Adipocyte (in vitro differentiated cells): ENCODE results near the gene NCF4.
A peak's percentile ranks its signal among the peaks of the same experiment; 100 is the strongest.

ENCODE experiments used
- DNase-seq: peaks from one replicate; pipeline ENCODE4 v3.0.0-alpha.2; 2015; ENCODE audit warnings: low read depth
- H3K27me3 ChIP-seq: replicated peaks from 2 replicates; pipeline ENCODE4 v1.7.0; 2013; ENCODE audit warnings: mild to moderate bottlenecking, low read length, moderate library complexity; ENCODE audit not compliant: control insufficient read depth, insufficient read depth
- H3K36me3 ChIP-seq: 2 replicates; pipeline ENCODE4 v1.7.0; 2013; ENCODE audit warnings: low read length, mild to moderate bottlenecking, moderate library complexity; ENCODE audit not compliant: control insufficient read depth, insufficient read depth, severe bottlenecking
- H3K4me1 ChIP-seq: 2 replicates; pipeline ENCODE4 v1.7.0; 2013; ENCODE audit warnings: mild to moderate bottlenecking, low read length, moderate library complexity; ENCODE audit not compliant: control insufficient read depth, insufficient read depth
- H3K4me3 ChIP-seq: 2 replicates; pipeline ENCODE4 v1.7.0; 2013; ENCODE audit warnings: mild to moderate bottlenecking, low read length, moderate library complexity
- H3K9ac ChIP-seq: 2 replicates; pipeline ENCODE4 v1.7.0; 2013; ENCODE audit warnings: mild to moderate bottlenecking, low read length, moderate library complexity
- H3K9me3 ChIP-seq: 2 replicates; pipeline ENCODE4 v1.7.0; 2013; ENCODE audit warnings: mild to moderate bottlenecking, low read length, moderate library complexity; ENCODE audit not compliant: control insufficient read depth

The NCF4 gene

DNA sequence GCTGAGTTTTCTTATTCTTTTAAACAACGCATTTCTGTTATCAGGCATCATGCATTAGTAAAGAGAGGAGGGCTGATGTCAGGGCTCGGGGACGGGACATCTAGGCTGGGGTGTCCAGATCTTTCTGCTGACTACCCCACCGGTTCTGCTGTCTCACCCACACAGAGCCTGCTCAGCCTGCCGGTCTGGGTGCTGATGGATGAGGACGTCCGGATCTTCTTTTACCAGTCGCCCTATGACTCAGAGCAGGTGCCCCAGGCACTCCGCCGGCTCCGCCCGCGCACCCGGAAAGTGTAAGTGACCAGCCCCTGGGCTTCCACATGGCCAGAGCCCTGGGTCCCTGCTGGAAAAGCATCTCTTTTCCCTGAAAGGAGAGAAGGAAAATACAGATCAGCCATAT, 9.4 kb downstream of the NCF4 start:
- Histone ChIP-seq H3K27me3 (peaks cover 52% of the 10 kb centered on the region), H3K4me3 (no peak overlapping the region), H3K36me3 (no peaks in the 10 kb centered on the region), H3K9ac (no peak overlapping the region), H3K9me3 (no peaks in the 10 kb centered on the region), H3K4me1 (peaks cover 11% of the 10 kb centered on the region)
- no peak for DNase-seq

DNA sequence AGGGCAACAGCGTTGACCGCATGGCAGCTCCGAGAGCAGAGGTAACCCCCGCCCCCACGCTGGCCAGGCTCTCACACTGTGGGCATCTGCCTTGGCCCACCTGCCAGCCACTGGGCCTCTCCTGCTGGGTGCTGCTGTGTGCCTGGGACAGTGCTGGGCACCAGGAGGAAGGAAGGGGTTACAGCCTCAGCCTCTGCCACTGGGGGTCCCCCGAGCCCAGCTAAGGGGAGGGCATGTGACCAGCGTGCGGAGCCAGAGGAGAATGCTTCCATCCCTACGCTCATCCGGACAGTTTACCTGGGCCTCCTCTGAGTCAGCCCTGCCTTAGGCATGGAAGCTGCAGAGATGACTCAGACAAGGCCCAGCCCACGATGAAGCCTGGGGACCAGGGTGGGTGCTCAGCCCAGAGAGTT, 10.9 kb downstream of the NCF4 start:
- peaks cover 51% of the 10 kb centered on the region for H3K27me3 ChIP-seq
- DNase-seq = no peak
- no peaks in the 10 kb centered on the region for H3K9me3 ChIP-seq
- H3K4me3 ChIP-seq = no peak overlapping the region
- no peaks in the 10 kb centered on the region for H3K36me3 ChIP-seq
- H3K9ac ChIP-seq = no peak overlapping the region
- peaks cover 11% of the 10 kb centered on the region for H3K4me1 ChIP-seq

DNA sequence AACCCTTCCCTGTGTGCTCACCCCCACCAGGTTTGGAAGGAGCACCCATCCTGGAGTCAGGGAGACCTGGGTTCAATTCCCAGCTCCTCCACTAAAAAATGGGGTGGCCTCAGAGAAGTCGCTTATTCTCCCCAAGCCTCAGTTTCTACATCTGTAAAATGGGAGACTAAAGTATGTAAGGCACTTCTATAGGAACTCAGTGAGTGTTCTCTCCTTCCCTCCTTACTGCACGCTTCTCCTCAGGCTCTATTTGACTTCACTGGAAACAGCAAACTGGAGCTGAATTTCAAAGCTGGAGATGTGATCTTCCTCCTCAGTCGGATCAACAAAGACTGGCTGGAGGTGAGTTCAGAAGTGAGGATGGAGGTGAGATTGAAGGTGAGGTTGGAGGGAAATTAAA, 11.3 kb downstream of the NCF4 start:
- no peak for DNase-seq
- peaks cover 11% of the 10 kb centered on the region for H3K4me1 ChIP-seq
- no peak overlapping the region for H3K4me3 ChIP-seq
- H3K27me3 ChIP-seq = peaks cover 51% of the 10 kb centered on the region
- no peaks in the 10 kb centered on the region for H3K9me3 ChIP-seq
- no peak overlapping the region for H3K9ac ChIP-seq
- H3K36me3 ChIP-seq = no peaks in the 10 kb centered on the region

DNA sequence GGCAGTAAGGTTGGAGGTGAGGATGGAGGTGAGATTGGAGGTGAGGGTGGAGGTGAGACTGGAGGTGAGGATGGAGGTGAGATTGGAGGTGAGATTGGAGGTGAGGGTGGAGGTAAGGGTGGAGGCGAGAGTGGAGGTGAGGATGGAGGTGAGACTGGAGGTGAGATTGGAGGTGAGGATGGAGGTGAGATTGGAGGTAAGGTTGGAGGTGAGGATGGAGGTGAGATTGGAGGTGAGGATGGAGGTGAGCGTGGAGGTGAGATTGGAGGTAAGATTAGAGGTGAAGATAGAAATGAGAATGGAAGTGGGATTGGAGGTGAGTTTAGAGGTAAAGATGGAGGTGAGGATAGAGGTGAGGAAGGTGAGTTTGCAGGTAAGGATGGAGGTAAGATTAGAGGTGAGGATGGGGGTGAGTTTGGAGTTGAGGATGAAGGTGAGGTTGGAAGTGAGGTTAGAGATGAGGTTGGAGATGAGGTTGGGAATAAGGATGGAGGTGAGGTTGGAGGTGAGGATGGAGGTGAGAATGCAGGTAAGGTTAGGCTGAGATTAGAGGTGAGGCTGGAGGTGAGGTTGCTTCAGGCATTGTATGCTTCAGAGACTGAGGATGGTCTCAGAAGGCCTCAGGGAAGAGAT, 12.2 kb downstream of the NCF4 start:
- Histone ChIP-seq H3K9me3 (no peaks in the 10 kb centered on the region), H3K36me3 (no peaks in the 10 kb centered on the region), H3K4me1 (peaks cover 11% of the 10 kb centered on the region), H3K27me3 (peaks cover 51% of the 10 kb centered on the region), H3K9ac (no peak overlapping the region), H3K4me3 (no peak overlapping the region)
- DNase-seq = no peak

DNA sequence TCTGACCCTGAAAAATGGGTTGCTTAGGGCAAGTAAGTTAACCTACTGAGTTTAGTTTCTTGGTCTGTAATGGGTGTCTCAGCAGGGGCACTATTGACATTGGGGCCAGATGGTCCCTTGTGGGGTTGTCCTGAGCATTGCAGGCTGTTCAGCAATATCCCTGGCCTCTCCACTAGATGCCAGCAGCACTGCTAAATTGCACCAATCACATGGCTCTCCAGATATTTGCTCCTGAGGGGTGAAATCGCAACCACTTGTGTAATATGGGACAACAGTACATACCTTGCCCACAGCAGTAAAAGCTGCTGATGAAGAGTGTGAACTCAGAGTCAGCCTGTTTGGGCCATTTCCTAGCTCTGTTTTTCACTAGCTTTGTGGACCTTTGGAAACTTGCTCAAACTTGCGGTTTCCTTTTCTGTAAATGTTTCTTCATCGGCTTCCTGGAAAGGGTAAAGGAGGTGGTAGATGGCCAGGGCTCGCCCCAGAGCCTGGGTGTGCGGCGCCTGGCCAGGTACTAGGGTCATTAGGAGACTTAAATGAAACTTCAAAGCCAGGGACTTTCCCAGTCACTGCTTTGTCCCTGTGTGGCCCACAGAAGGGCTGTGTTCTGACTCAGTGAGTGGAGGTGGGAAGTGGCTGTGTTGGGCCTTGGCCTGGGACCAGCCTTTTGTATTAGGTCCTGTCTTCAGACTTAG, 13.0 kb downstream of the NCF4 start:
- Histone ChIP-seq H3K9me3 (no peaks in the 10 kb centered on the region), H3K4me3 (no peak overlapping the region), H3K4me1 (peaks cover 11% of the 10 kb centered on the region), H3K9ac (no peak overlapping the region), H3K36me3 (no peaks in the 10 kb centered on the region), H3K27me3 (peaks cover 55% of the 10 kb centered on the region)
- DNase-seq = peak; percentile 66

DNA sequence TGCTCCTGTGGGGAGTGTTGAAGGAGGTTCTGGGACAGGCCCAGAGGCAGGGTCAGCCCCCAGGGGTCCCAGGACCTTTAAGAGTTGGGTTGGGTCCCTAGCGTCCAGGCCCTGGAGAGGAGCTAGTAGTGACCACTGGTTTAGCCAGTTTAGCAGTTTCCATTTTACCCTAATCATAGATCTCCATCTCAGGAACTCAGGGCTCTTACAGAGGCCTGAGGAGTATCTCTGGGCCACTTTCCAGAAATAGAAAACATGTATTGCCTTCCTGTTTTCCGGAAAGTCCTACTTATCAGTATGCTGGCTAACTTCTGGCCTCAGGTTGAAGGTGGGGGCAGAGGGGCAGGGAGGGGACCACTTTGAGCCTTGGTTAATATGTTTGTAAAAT, 13.5 kb downstream of the NCF4 start:
- Histone ChIP-seq H3K36me3 (no peaks in the 10 kb centered on the region), H3K9me3 (no peaks in the 10 kb centered on the region), H3K4me1 (peaks cover 11% of the 10 kb centered on the region), H3K4me3 (no peak overlapping the region), H3K9ac (no peak overlapping the region), H3K27me3 (peaks cover 59% of the 10 kb centered on the region)
- no peak for DNase-seq

DNA sequence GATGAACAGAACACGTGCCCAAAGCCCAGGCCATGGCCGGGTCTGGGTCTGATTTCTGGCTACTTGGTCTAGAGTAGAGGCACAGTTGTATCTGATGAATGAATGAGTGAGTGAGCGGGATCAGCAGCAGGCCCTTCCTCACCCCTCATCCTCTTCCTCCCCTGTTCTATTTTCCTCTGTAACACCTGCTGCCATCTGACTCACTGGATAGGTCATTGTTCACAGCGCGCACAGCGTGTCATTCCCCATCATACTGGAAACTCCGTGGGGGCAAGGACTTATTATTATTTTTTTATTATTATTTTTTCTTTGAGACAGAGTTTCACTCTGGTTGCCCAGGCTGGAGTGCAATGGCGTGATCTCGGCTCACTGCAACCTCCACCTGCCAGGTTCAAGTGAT, 13.9 kb downstream of the NCF4 start:
- H3K4me3 ChIP-seq = no peak overlapping the region
- DNase-seq = no peak
- H3K4me1 ChIP-seq = peaks cover 11% of the 10 kb centered on the region
- H3K9me3 ChIP-seq = no peaks in the 10 kb centered on the region
- peaks cover 56% of the 10 kb centered on the region for H3K27me3 ChIP-seq
- no peak overlapping the region for H3K9ac ChIP-seq
- H3K36me3 ChIP-seq = no peaks in the 10 kb centered on the region

DNA sequence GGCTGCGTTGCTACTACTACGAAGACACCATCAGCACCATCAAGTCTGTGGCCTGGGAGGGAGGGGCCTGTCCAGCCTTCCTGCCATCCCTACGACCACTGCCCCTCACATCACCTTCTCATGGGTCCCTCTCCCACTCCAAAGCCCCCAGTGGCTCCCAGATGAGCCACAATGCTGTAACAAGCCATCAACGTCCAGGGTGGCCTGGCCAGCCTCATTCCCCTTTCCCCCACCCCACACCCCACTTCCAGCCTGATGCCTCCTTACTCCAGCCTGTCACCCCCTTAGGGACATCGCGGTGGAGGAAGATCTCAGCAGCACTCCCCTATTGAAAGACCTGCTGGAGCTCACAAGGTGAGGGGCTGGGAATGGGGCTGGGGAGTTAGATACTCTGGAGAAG, 14.9 kb downstream of the NCF4 start:
- Histone ChIP-seq H3K4me1 (peaks cover 11% of the 10 kb centered on the region), H3K4me3 (no peak overlapping the region), H3K36me3 (no peaks in the 10 kb centered on the region), H3K27me3 (peaks cover 48% of the 10 kb centered on the region), H3K9ac (no peak overlapping the region), H3K9me3 (peaks cover 2% of the 10 kb centered on the region)
- no peak for DNase-seq

DNA sequence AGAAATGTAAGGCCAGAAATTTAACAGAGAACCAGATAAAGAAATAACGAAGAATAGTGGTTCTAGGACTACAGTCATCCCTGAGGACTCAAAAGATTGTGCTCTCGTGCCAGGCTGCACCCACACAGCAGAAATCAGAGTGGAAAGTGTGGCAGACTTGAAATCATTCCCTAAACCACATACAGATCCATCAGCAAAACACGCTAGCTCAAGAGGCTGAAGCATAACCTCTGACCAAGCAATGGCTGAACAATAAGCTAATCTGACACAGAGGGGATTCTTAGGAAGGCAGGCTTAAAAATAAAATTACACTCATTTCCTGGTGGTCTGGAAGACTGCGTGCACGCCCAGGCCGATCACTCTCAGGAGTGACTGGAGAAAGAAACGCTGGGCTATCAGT, 19.0 kb downstream of the NCF4 start:
- H3K9me3 ChIP-seq = peaks cover 17% of the 10 kb centered on the region
- peaks cover 37% of the 10 kb centered on the region for H3K27me3 ChIP-seq
- H3K4me1 ChIP-seq = peaks cover 5% of the 10 kb centered on the region
- H3K36me3 ChIP-seq = no peaks in the 10 kb centered on the region
- peak; percentile 20 for DNase-seq
- no peak overlapping the region for H3K4me3 ChIP-seq
- H3K9ac ChIP-seq = no peak overlapping the region

DNA sequence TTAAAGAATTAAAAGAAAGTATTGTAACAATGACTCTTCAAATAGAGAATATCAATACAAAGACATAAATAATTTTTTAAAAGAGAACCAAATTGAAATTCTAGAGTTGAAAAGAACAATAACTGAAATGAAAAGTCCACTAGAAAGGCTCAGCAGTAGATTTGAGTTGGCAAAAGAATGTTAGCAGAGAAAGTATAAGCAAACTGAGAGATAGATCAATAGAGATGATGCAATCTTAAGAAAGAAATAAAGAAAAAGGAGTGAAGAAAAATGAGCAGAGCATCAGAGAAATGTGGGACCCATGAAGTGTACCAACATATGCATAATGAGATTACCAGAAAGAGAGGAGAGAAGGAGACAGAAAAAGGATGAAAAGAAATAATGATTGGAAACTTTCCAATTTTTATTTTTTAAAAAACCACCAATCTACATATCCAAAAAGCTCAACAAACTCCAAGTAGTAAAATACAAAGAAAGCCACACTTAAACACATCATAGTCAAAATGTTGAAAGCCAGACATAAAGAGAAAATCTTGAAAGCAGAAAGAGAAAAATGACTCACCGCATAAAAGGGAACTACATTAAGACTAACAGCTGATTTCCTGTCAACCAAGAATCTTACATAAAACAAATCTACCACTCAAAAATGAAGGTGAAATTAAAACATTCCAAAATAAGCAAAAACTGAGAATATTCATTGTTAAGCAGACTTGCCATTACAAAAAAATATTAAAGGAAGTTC, 20.9 kb downstream of the NCF4 start:
- no peak overlapping the region for H3K9ac ChIP-seq
- no peaks in the 10 kb centered on the region for H3K36me3 ChIP-seq
- no peak overlapping the region for H3K4me3 ChIP-seq
- peaks cover 5% of the 10 kb centered on the region for H3K4me1 ChIP-seq
- H3K9me3 ChIP-seq = peaks cover 17% of the 10 kb centered on the region
- no peak for DNase-seq
- H3K27me3 ChIP-seq = peaks cover 28% of the 10 kb centered on the region

DNA sequence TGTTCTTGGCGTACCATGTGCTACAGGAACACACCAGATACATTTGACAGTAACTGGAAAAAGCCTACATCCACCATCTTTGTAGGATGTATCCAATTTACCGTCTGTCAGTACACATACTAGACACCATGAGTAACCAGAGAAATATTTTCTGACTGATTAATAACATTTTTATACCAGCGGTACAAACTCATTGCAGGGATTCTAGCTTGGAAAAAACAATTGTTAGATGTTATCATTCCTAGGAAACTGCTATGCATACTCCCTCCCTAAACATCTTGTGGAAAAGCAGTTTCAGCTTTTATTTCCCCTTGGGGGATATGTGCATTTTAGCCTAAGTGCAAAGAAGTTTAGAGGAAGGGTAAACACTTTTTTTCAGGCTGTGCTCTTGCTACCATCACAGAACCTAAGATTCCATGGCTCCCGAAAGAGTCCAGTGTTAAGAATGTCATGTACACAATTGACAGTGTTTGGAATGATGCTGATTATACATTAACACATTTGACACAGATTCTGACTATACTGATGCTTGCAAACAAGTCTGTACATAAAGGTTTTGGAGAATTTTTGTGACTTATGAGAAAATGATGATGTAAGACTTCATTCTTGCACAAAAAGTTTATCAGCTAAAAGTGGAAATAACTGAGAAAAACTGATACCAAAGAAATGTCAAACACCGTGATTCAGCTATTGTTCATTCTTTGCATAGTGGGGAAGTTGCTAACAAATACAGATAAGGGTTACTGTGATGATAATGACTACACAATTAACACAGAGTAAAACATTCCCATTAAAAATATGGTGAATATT, 23.7 kb downstream of the NCF4 start:
- no peak for DNase-seq
- H3K27me3 ChIP-seq = peaks cover 14% of the 10 kb centered on the region
- H3K4me3 ChIP-seq = no peak overlapping the region
- no peak overlapping the region for H3K9ac ChIP-seq
- H3K9me3 ChIP-seq = peaks cover 17% of the 10 kb centered on the region
- peaks cover 5% of the 10 kb centered on the region for H3K4me1 ChIP-seq
- no peaks in the 10 kb centered on the region for H3K36me3 ChIP-seq
